ENCODE results near the gene FAM98A.

The FAM98A gene
- 17.0 to 76.3 (median 38.7) reads per million in 9 experiments for total RNA-seq

DNA sequence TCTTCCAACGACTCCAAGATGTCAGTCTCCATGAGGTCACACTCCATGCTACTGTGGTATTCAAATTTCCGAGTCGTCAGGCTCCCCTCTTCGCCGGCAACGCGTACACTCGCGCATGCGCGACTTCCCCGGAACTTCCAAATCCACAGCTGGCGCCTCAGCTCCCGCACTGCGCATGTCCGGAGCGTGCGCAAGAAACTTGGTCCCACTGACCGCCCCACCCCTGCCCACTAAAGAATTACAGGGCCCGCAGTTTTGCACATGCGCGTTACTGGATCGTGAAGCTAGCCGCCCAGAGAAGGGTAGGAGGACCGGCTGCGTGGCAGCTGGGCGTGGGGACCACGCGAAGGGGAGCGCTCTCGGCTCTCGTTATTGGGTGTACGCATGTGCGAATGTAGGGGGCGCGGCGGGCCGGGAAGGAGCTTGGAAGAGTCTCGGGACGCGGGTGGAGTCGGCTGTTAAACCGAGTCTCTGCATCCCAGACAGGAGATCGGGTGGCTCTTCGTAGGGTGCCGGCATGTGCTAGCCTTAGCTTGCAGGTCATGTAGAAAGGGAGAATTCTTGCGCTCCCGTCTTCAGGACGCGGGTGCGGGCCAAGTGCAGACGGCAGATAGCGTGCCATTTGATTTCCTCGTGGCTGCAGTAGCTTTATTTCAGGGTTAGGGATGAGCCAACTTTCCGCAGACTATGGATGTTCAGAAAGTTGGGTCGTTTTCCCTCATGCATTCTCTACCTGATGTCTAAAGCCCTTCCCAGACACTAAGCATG is at the start of gene FAM98A:
Gene FAM98A, minus strand, starts transcription at position 125 of the 768 bp plus-strand sequence. Its CDS starts 78 bp downstream, at position 47.
- Mint-ChIP-seq H3K36me3 (ENCODE audit: insufficient read depth) (peaks cover 9% of the 10 kb centered on the region), H3K27me3 (peaks cover 0 to 9% of the 10 kb centered on the region in 2 donors), H3K9me3 (no peaks in the 10 kb centered on the region), H3K27ac (peak within 1 kb of the TSS; percentile 91 to 92), H3K4me3 (peak within 1 kb of the TSS; percentile 88 to 93), H3K4me1 (ENCODE audit: low read depth in 2 of 2) (peaks cover 22 to 29% of the 10 kb centered on the region in 2 donors)
- peak; percentile 91 for ATAC-seq (replicated peaks)
- peak; percentile 97 to 98 (median 98) for DNase-seq

DNA sequence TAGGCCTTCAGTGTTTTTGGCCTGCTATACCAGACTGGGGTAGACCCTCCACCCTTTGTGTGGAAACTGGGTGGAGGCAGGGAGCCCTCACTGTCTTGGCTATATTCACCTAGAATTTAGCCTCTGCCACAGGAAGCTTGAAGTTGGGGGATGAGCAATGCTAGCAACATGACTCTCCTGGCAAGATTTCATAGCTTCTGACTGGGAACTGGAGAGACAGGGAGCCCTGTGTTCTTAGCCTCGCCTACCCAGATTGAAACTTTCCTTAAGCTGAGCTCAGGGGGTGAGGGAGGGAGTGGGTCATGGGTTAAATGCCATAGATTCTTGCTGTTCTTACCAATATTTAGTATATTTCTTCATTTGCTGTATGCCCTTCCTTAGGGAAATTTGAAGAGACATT is 46.8 kb upstream of the FAM98A start:
- no peak for ATAC-seq (replicated peaks)
- peaks cover 0 to 36% of the 10 kb centered on the region in 2 donors for H3K27me3 Mint-ChIP-seq
- DNase-seq: no peak
- H3K4me1 Mint-ChIP-seq (ENCODE audit: low read depth in 2 of 2): no peaks in the 10 kb centered on the region
- H3K36me3 Mint-ChIP-seq (ENCODE audit: insufficient read depth): no peaks in the 10 kb centered on the region
- peaks cover 1 to 7% of the 10 kb centered on the region in 2 donors for H3K9me3 Mint-ChIP-seq
- no peak overlapping the region for H3K27ac Mint-ChIP-seq
- H3K4me3 Mint-ChIP-seq: no peak overlapping the region

DNA sequence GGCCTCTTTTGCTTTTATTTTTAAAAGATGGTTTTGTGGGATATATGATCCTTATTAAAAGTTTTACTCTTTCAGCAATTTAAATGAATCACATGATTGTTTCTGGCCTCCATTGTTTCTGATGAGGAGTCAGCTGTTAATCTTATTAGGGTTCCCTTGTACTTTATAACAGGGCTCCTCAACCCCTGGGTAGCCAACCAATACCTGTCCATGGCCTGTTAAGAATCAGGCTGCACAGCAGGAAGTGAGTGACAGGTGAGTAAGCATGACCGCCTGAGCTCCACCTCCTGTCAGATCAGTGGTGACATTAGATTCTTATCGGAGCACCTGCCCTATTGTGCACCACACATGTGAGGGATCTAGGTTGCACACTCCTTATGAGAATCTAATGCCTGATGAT is 45.1 kb upstream of the FAM98A start:
- Mint-ChIP-seq H3K4me3 (no peak overlapping the region), H3K4me1 (ENCODE audit: low read depth in 2 of 2) (no peaks in the 10 kb centered on the region), H3K27ac (no peak overlapping the region), H3K9me3 (peaks cover 1 to 7% of the 10 kb centered on the region in 2 donors), H3K27me3 (peaks cover 0 to 26% of the 10 kb centered on the region in 2 donors), H3K36me3 (ENCODE audit: insufficient read depth) (peaks cover 2% of the 10 kb centered on the region)
- no peak for DNase-seq
- ATAC-seq (replicated peaks): no peak

DNA sequence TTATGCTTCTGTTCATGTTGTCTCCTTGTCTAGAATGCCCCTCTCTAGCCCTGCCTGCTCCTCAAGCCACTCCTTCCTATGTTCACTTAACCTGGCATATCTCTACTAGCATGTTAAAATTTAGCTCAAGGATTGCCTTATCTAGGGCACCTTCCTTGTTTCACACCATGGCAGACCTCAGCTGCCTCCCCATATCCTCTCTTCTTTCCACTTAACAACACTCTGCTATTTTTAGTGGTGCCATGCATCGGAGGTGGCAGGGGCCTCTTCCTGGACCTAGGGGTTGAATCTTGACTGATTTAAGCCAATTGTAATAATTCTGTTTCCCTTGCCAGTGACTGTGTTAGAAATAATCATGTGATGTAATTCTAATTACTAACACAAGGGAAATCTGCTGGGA is 36.9 kb upstream of the FAM98A start:
- DNase-seq: no peak
- H3K9me3 Mint-ChIP-seq: no peaks in the 10 kb centered on the region
- H3K4me1 Mint-ChIP-seq (ENCODE audit: low read depth in 2 of 2): no peaks in the 10 kb centered on the region
- no peak overlapping the region for H3K27ac Mint-ChIP-seq
- H3K36me3 Mint-ChIP-seq (ENCODE audit: insufficient read depth): peaks cover 2% of the 10 kb centered on the region
- no peak for ATAC-seq (replicated peaks)
- no peak overlapping the region for H3K4me3 Mint-ChIP-seq
- H3K27me3 Mint-ChIP-seq: peaks cover 0 to 6% of the 10 kb centered on the region in 2 donors

DNA sequence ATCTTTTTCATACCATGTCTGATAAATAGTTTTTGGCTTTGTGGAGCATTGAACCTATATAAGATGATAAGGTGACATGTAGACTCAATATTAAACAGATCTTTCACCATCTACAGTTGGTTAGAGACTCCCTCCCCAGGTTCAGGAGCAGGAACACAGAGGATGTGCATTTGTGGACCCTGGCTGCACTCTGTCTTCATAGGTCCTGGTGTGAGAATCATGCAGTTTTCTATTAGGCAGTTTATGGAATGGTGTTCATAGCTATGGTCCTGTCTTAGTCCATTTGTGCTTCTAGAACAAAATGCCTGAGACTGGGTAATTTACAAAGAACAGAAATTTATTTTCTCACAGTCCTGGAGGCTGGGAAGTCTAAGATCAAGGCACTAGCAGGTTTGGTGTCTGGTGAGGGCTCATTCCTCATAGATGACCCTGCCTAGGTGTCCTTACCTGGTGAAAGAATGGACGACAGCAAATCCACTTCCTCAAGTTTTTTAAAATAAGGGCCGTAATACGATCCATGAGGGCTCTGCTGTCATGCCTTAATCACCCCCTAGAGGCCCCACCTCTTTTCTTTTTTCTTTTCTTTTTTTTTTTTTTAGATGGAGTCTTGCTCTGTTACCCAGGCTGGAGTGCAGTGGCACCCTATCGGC is 35.3 kb upstream of the FAM98A start:
- H3K36me3 Mint-ChIP-seq (ENCODE audit: insufficient read depth): no peaks in the 10 kb centered on the region
- H3K27me3 Mint-ChIP-seq: peaks cover 0 to 6% of the 10 kb centered on the region in 2 donors
- H3K4me3 Mint-ChIP-seq: no peak overlapping the region
- DNase-seq: no peak
- H3K27ac Mint-ChIP-seq: no peak overlapping the region
- H3K9me3 Mint-ChIP-seq: no peaks in the 10 kb centered on the region
- ATAC-seq (replicated peaks): no peak
- no peaks in the 10 kb centered on the region for H3K4me1 Mint-ChIP-seq (ENCODE audit: low read depth in 2 of 2)

DNA sequence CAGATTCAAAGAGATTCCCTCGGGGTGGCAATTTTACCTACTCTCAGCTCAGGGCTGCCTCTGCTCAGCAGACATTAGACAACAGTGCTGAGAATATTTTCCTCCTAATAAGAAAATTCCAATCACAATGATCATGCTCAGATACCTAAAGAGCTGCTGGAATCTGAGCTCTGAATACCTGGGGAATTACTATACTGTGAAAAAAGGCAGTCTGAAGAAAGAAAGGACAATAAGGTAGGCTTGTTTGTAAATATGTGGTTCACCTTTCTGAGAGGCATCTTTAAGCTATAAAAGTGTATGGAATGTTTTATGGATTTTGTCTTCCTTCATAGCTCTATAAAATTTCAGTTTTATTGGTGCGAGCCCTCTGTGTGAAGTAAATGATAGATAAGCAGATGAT is 34.2 kb upstream of the FAM98A start:
- no peak for ATAC-seq (replicated peaks)
- Mint-ChIP-seq H3K4me3 (no peak overlapping the region), H3K27me3 (peaks cover 0 to 6% of the 10 kb centered on the region in 2 donors), H3K27ac (no peak overlapping the region), H3K4me1 (ENCODE audit: low read depth in 2 of 2) (no peaks in the 10 kb centered on the region), H3K9me3 (no peaks in the 10 kb centered on the region), H3K36me3 (ENCODE audit: insufficient read depth) (no peaks in the 10 kb centered on the region)
- DNase-seq: no peak

DNA sequence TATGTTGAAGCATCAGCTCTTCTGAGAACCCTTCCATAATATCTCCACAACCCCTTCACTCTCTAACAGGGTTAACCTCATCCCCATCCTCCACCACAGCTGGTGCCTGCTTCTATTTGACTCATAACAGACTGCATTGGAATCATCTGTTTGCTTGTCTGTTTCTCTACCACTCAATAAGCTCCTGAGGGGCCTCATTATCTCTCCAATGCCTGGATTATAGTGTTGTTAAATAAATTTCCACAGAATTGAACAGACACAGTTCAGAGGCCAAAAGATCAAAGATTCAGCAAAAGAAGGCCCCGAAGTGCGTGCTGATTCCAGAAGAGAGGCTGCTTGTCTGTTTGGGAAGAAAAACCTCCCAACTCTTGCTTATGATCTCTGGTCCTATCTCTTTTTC is 33.7 kb upstream of the FAM98A start:
- Mint-ChIP-seq H3K27me3 (peaks cover 0 to 6% of the 10 kb centered on the region in 2 donors), H3K27ac (no peak overlapping the region), H3K9me3 (no peaks in the 10 kb centered on the region)

DNA sequence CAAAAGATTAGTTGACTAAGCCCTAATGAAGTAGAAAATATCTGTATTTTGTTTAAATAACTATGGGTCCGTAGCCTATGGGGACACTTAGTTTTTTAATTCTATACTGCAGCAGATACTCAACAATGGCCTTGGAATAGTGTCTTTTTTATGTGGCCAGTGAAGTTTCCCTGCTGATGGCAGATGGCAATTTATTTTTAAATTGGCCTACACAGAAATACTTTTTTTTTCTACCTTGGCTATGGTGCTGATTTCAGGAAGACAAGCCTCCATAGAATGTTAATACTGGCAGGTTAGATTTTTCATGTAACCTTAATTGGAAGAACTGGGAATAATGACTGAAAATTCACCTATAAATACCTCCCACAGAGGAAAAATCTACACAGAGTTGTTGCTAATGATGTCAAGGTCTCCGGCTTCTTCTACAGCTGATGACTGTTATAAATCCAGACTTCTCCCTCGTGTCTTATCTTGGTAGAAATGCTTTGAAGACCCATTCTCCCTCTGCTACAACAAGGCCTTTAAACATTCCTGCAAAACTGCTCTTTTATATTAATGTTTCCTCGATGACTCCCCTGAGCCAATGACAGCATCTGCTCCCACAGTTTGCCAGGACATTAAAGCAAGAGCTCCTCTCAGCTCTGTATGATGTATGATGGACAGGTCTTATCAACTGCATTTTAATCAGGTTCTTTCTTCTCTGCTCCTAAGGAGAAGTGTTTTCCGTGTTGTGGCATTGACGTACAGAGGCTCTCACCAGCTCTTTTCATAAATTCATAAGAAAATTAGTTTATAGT is 29.1 kb upstream of the FAM98A start:
- Mint-ChIP-seq H3K27ac (no peak overlapping the region), H3K9me3 (no peaks in the 10 kb centered on the region), H3K4me3 (no peak overlapping the region), H3K27me3 (peaks cover 0 to 6% of the 10 kb centered on the region in 2 donors), H3K36me3 (ENCODE audit: insufficient read depth) (no peaks in the 10 kb centered on the region), H3K4me1 (ENCODE audit: low read depth in 2 of 2) (no peaks in the 10 kb centered on the region)
- DNase-seq: no peak
- no peak for ATAC-seq (replicated peaks)

More for the DNA sequence above, 33.7 kb upstream of the FAM98A start:
- H3K36me3 Mint-ChIP-seq (ENCODE audit: insufficient read depth): no peaks in the 10 kb centered on the region
- DNase-seq (no peak), ATAC-seq (replicated peaks) (no peak)
- H3K4me1 Mint-ChIP-seq (ENCODE audit: low read depth in 2 of 2): no peaks in the 10 kb centered on the region
- H3K4me3 Mint-ChIP-seq: no peak overlapping the region

DNA sequence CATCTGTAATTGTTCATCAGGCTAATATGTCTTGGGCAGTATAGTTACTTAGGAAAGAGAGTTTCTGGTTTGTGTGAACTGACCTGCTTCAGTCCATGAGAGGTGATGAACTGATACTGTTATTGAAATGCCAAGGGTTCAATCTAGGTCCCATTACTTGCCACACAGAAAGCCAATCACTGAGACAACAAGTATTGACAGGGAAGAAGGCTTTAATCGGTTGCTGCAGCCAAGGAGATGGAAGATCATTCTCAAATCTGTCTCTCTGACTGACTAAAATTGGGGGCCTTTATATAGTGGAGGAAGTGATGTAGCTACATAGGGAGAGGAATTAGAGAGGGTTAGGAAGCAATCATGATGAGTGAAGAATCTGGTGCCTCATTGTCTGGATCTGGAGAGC is 19.9 kb upstream of the FAM98A start:
- Mint-ChIP-seq H3K27ac (no peak overlapping the region), H3K4me1 (ENCODE audit: low read depth in 2 of 2) (no peaks in the 10 kb centered on the region), H3K9me3 (peaks cover 0 to 7% of the 10 kb centered on the region in 2 donors), H3K27me3 (peaks cover 5 to 13% of the 10 kb centered on the region in 2 donors), H3K4me3 (no peak overlapping the region), H3K36me3 (ENCODE audit: insufficient read depth) (no peaks in the 10 kb centered on the region)
- no peak for DNase-seq
- no peak for ATAC-seq (replicated peaks)

DNA sequence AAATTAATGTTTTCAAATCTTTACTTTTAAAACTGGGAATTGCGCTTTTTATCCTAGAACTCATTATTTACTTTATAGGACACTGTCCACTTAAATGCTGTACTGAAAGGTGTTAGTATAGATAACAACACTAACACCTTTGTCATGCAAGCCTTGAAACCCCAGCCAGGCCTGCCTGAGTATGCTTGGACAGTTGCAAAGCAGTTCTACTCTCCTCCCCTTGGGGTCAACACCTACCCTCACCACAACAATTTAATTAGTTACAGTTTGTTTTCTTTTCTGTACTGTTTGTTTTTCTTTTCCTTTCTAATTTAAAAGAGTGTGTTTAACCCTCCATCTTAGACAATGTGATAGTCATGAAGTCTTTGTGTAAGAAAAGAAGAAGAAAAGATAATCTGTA is 18.9 kb upstream of the FAM98A start:
- no peaks in the 10 kb centered on the region for H3K36me3 Mint-ChIP-seq (ENCODE audit: insufficient read depth)
- ATAC-seq (replicated peaks) (no peak), DNase-seq (no peak)
- H3K27ac Mint-ChIP-seq: no peak overlapping the region
- H3K27me3 Mint-ChIP-seq: peaks cover 5 to 13% of the 10 kb centered on the region in 2 donors
- no peaks in the 10 kb centered on the region for H3K4me1 Mint-ChIP-seq (ENCODE audit: low read depth in 2 of 2)
- H3K4me3 Mint-ChIP-seq: no peak overlapping the region
- H3K9me3 Mint-ChIP-seq: peaks cover 0 to 7% of the 10 kb centered on the region in 2 donors

DNA sequence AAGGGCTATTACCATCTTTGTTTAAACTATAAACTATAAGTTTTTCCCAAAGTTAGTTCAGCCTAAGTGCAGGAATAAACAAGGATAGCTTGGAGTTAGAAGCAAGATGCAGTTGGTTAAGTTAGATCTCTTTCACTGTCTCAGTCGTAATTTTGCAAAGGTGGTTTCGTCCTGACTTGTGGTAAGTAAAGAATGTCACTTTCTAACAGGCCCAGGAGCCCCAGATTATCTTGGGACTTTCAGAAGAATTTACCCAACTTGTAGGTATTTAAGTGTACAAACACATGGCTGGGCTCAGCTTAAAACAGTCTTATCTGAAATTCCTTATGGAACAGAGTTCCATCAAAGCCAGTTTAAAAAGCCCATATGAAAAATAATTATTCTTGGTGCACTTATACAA is 18.3 kb upstream of the FAM98A start:
- no peak for DNase-seq
- H3K4me3 Mint-ChIP-seq: no peak overlapping the region
- peaks cover 0 to 7% of the 10 kb centered on the region in 2 donors for H3K9me3 Mint-ChIP-seq
- peaks cover 5 to 13% of the 10 kb centered on the region in 2 donors for H3K27me3 Mint-ChIP-seq
- H3K4me1 Mint-ChIP-seq (ENCODE audit: low read depth in 2 of 2): no peaks in the 10 kb centered on the region
- H3K27ac Mint-ChIP-seq: no peak overlapping the region
- H3K36me3 Mint-ChIP-seq (ENCODE audit: insufficient read depth): no peaks in the 10 kb centered on the region
- ATAC-seq (replicated peaks): no peak

DNA sequence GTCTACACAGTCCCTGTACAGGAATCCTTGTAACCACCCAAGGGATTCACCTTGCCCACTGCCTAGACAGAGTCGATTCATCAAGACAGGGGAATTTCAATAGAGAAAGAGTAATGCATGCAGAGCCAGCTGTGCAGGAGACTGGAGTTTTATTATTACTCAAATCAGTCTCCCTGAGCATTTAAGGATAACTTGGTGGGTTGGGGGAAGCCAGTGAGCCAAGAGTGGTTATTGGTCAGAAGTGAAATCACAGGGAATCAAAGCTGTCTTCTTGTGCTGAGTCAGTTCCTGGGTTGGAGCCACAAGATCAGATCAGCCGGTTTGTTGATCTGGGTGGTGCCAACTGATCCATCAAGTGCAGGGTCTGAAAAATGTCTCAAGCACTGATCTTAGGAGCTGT is 17.8 kb upstream of the FAM98A start:
- H3K4me3 Mint-ChIP-seq: no peak overlapping the region
- DNase-seq (no peak), ATAC-seq (replicated peaks) (no peak)
- H3K27ac Mint-ChIP-seq: no peak overlapping the region
- H3K4me1 Mint-ChIP-seq (ENCODE audit: low read depth in 2 of 2): no peaks in the 10 kb centered on the region
- H3K27me3 Mint-ChIP-seq: peaks cover 5 to 18% of the 10 kb centered on the region in 2 donors
- no peaks in the 10 kb centered on the region for H3K36me3 Mint-ChIP-seq (ENCODE audit: insufficient read depth)
- H3K9me3 Mint-ChIP-seq: peaks cover 0 to 7% of the 10 kb centered on the region in 2 donors

DNA sequence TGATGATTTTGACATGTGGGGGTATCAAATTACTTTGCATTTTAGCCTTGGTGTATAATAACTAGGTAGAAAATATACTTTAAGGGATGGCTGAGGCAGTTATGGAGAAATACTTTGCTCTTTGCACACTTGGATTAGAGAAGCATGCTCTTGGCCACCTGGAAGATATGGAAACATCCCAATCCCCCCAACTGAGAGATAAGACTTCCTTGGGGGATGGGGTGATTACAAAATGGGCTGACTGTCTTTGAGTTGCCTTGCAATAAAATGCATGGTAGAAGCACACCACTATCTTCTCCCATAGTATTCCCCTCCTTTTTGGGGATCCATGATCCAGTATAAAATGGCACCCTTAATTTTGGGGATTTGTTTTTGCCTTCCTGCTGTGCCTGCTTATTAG is 15.1 kb upstream of the FAM98A start:
- H3K27me3 Mint-ChIP-seq: peaks cover 4 to 12% of the 10 kb centered on the region in 2 donors

More for the DNA sequence above, 15.1 kb upstream of the FAM98A start:
- ATAC-seq (replicated peaks) (no peak), DNase-seq (no peak)
- H3K9me3 Mint-ChIP-seq: peaks cover 0 to 7% of the 10 kb centered on the region in 2 donors
- no peaks in the 10 kb centered on the region for H3K36me3 Mint-ChIP-seq (ENCODE audit: insufficient read depth)
- H3K4me3 Mint-ChIP-seq: no peak overlapping the region
- no peak overlapping the region for H3K27ac Mint-ChIP-seq
- H3K4me1 Mint-ChIP-seq (ENCODE audit: low read depth in 2 of 2): no peaks in the 10 kb centered on the region
